B cell (primary cell): ENCODE measurements around the gene SLC4A2. TPM values are rescaled to one million over a fixed set of nuclear protein-coding genes. Genes with fewer than 3 reads are reported as not detected.

ENCODE experiments used
- ATAC-seq: fragments of 200-7000 bp; cut with Tn5 transposase; one replicate; pipeline ENCODE4 v1.10.0; 2021; ENCODE audit warnings: low read depth, mild to moderate bottlenecking, moderate number of reproducible peaks, moderate library complexity
- CTCF ChIA-PET: fragments of 350-600 bp; sonication (Branson Sonifier 250); formaldehyde crosslinking; loops from one replicate; lab custom pipeline; 2021; ENCODE audit warnings: antibody characterized with exemption, inconsistent platforms; lab: Charles Lee
- POLR2A ChIA-PET: fragments of 350-600 bp; sonication (Branson Sonifier 250); formaldehyde crosslinking; loops from one replicate; lab custom pipeline; 2021; ENCODE audit warnings: antibody characterized with exemption; lab: Charles Lee
- DNase-seq: peaks from one replicate; pipeline ENCODE4 v3.0.0; 2013
- H2AFZ ChIP-seq: 2 replicates; pipeline ENCODE4 v1.6.1; 2012; ENCODE audit warnings: mild to moderate bottlenecking, low read depth, low read length; ENCODE audit not compliant: insufficient read depth, poor library complexity, severe bottlenecking
- H3K27ac ChIP-seq, 2 donors: 1 replicate in 1 of 2; 2 replicates in 1 of 2; pipeline ENCODE4 v1.5.1; 2012 to 2013; ENCODE audit warnings: low read length in 2 of 2, mild to moderate bottlenecking in 2 of 2, moderate library complexity in 1 of 2
- H3K27me3 ChIP-seq, 4 experiments: fragments of 200-600 bp in 1 of 4; sonication (generic) in 1 of 4; replicated peaks in 1 of 4; 1 replicate in 2 of 4; 2 replicates in 2 of 4; pipeline versions ENCODE4 v1.6.1 to v1.7.0; 2013 to 2016; ENCODE audit warnings: low read length in 3 of 4, mild to moderate bottlenecking in 2 of 4, mixed read lengths in 1 of 4, moderate library complexity in 1 of 4; ENCODE audit not compliant: insufficient read depth in 4 of 4, control insufficient read depth in 3 of 4; ENCODE audit errors: control extremely low read depth in 1 of 4
- H3K36me3 ChIP-seq, 2 experiments: replicated peaks in 1 of 2; 1 replicate in 1 of 2; 2 replicates in 1 of 2; pipeline versions ENCODE4 v1.6.1 to v1.7.1; 2013; ENCODE audit warnings: low read length in 1 of 2; ENCODE audit not compliant: insufficient read depth in 2 of 2, control insufficient read depth in 1 of 2; ENCODE audit errors: control extremely low read depth in 1 of 2, extremely low read depth in 1 of 2
- H3K4me1 ChIP-seq, 2 donors: fragments of 200-600 bp in 1 of 2; sonication (generic) in 1 of 2; 1 replicate in 1 of 2; 2 replicates in 1 of 2; pipeline versions ENCODE4 v1.5.1 to v1.6.1; 2013 to 2017; ENCODE audit warnings: low read length in 2 of 2; ENCODE audit not compliant: control insufficient read depth in 2 of 2, insufficient read depth in 2 of 2
- H3K4me2 ChIP-seq: replicated peaks from 2 replicates; pipeline ENCODE3; 2012; ENCODE audit warnings: mild to moderate bottlenecking, low read depth, low read length; ENCODE audit not compliant: poor library complexity, severe bottlenecking
- H3K4me3 ChIP-seq, 5 experiments: fragments of 200-600 bp in 1 of 5; sonication (generic) in 1 of 5; 1 replicate in 3 of 5; 2 replicates in 2 of 5; pipeline versions ENCODE4 v1.5.1 to v1.7.0; 2011 to 2016; ENCODE audit warnings: low read length in 4 of 5, mild to moderate bottlenecking in 4 of 5, low read depth in 2 of 5, control low read depth in 1 of 5, moderate library complexity in 1 of 5; ENCODE audit not compliant: insufficient read depth in 1 of 5; ENCODE audit errors: control extremely low read depth in 1 of 5, extremely low read depth in 1 of 5
- H3K79me2 ChIP-seq: fragments of 200-600 bp; sonication (generic); one replicate; pipeline ENCODE4 v1.6.0; 2016; ENCODE audit warnings: low read length; ENCODE audit not compliant: control insufficient read depth, insufficient read depth
- H3K9ac ChIP-seq: fragments of 200-600 bp; sonication (generic); 2 replicates; pipeline ENCODE4 v1.6.1; 2017; ENCODE audit warnings: mild to moderate bottlenecking, low read length, moderate library complexity
- H3K9me3 ChIP-seq, 3 donors: one replicate each; pipeline versions ENCODE4 v1.6.1 to v1.7.1; 2013; ENCODE audit warnings: low read length in 2 of 3; ENCODE audit not compliant: control insufficient read depth in 2 of 3, insufficient read depth in 1 of 3; ENCODE audit errors: control extremely low read depth in 1 of 3
- H4K20me1 ChIP-seq: 2 replicates; pipeline ENCODE4 v1.6.0; 2012; ENCODE audit warnings: mild to moderate bottlenecking, low read length; ENCODE audit not compliant: insufficient read depth, control insufficient read depth, poor library complexity, severe bottlenecking
- H3K27ac Mint-ChIP-seq: one replicate; pipeline ENCODE4 v1.8.0; 2021; ENCODE audit warnings: mixed read lengths
- H3K27me3 Mint-ChIP-seq: one replicate; pipeline ENCODE4 v1.8.0; 2021; ENCODE audit warnings: mixed read lengths
- H3K4me1 Mint-ChIP-seq: one replicate; pipeline ENCODE4 v1.8.0; 2021; ENCODE audit warnings: mixed read lengths
- H3K4me3 Mint-ChIP-seq: one replicate; pipeline ENCODE4 v1.8.0; 2021; ENCODE audit warnings: mixed read lengths
- H3K9me3 Mint-ChIP-seq: one replicate; pipeline ENCODE4 v1.8.0; 2022; ENCODE audit warnings: mixed read lengths; ENCODE audit not compliant: insufficient read depth
- EZH2 ChIP-seq: IDR thresholded peaks from 2 replicates; pipeline ENCODE4 v1.6.1; 2012; ENCODE audit warnings: borderline replicate concordance, low read depth, mild to moderate bottlenecking, moderate library complexity, low read length; ENCODE audit not compliant: insufficient read depth, poor library complexity, severe bottlenecking
- WGBS: methylation state at CpG from one replicate; pipeline ENCODE4 v1.1.5; 2013; ENCODE audit warnings: missing lambda C conversion rate; ENCODE audit not compliant: insufficient coverage; 5-methylcytosine and 5-hydroxymethylcytosine counted together
- intact Hi-C: fragments of 100-400 bp; cut with micrococcal nuclease; formaldehyde crosslinking; loops from one replicate; pipeline ENCODE4 v1.10.0; 2022
- polyA plus RNA-seq: library from polyadenylated mRNA; depleted of rRNA; stranded (reverse); fragments of >200 nt; gene quantifications from 2 replicates; pipeline ENCODE4 v1.2.3, GENCODE V29; 2012
- total RNA-seq, 2 donors: library from RNA; stranded (reverse); fragments of 120-200 nt in 1 of 2; gene quantifications; 1 replicate in 1 of 2; 2 replicates in 1 of 2; pipeline versions ENCODE4 v1.2.3 to v1.2.4, GENCODE V29; 2013 to 2022
- TF ChIP-seq, protein P1 (sequence below): fragments of 200-600 bp; IDR thresholded peaks from one replicate; pipeline ENCODE4 v1.8.0; 2022; ENCODE audit warnings: antibody characterized with exemption, mild to moderate bottlenecking

The SLC4A2 gene
- total and polyA plus RNA-seq, 2 donors (not counting 1 experiment from before 2014, with no cell fraction given) = 82.8 to 113 TPM

GRCh38 chr7:151070574-151070960 lies 11.2 kb downstream of the SLC4A2 start:
- Histone ChIP-seq H3K4me2 (no peak overlapping the region), H3K36me3 (peaks cover 0 to 36% of the 10 kb centered on the region in 2 experiments), H3K27me3 (no peaks in the 10 kb centered on the region), H3K9ac (no peak overlapping the region), H4K20me1 (no peaks in the 10 kb centered on the region), H3K4me3 (no peak overlapping the region), H3K4me1 (no peaks in the 10 kb centered on the region), H2AFZ (no peak overlapping the region), H3K9me3 (no peaks in the 10 kb centered on the region), H3K27ac (no peak overlapping the region), H3K79me2 (no peaks in the 10 kb centered on the region)
- TF ChIP-seq, protein P1, sequence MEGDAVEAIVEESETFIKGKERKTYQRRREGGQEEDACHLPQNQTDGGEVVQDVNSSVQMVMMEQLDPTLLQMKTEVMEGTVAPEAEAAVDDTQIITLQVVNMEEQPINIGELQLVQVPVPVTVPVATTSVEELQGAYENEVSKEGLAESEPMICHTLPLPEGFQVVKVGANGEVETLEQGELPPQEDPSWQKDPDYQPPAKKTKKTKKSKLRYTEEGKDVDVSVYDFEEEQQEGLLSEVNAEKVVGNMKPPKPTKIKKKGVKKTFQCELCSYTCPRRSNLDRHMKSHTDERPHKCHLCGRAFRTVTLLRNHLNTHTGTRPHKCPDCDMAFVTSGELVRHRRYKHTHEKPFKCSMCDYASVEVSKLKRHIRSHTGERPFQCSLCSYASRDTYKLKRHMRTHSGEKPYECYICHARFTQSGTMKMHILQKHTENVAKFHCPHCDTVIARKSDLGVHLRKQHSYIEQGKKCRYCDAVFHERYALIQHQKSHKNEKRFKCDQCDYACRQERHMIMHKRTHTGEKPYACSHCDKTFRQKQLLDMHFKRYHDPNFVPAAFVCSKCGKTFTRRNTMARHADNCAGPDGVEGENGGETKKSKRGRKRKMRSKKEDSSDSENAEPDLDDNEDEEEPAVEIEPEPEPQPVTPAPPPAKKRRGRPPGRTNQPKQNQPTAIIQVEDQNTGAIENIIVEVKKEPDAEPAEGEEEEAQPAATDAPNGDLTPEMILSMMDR = no peak
- TF ChIP-seq EZH2 = no peak
- Mint-ChIP-seq H3K27me3 (no peaks in the 10 kb centered on the region), H3K4me1 (no peaks in the 10 kb centered on the region), H3K9me3 (no peaks in the 10 kb centered on the region), H3K4me3 (no peak overlapping the region), H3K27ac (no peak overlapping the region)
- CTCF ChIA-PET = no interaction called here
- no peak for ATAC-seq
- DNase-seq = no peak
- POLR2A ChIA-PET = no interaction called here
- intact Hi-C loops = no loop called here
- 97% methylated on average over 15 of the region's 15 CpGs for WGBS

- Mint-ChIP-seq H3K4me3 (no peak overlapping the region), H3K27ac (no peak overlapping the region), H3K27me3 (no peaks in the 10 kb centered on the region), H3K9me3 (no peaks in the 10 kb centered on the region), H3K4me1 (no peaks in the 10 kb centered on the region)
- DNase-seq (no peak), ATAC-seq (no peak)
- Histone ChIP-seq H3K4me1 (no peaks in the 10 kb centered on the region), H3K27ac (no peak overlapping the region), H3K9me3 (no peaks in the 10 kb centered on the region), H3K36me3 (peaks cover 0 to 42% of the 10 kb centered on the region in 2 experiments), H2AFZ (no peak overlapping the region), H3K79me2 (no peaks in the 10 kb centered on the region), H3K4me3 (no peak overlapping the region), H3K9ac (no peak overlapping the region), H4K20me1 (no peaks in the 10 kb centered on the region), H3K4me2 (no peak overlapping the region), H3K27me3 (no peaks in the 10 kb centered on the region)
- TF ChIP-seq EZH2 = no peak
- TF ChIP-seq, protein P1 = no peak
- WGBS = 96% methylated on average over 39 of the region's 39 CpGs
- intact Hi-C loops = no loop called here
- CTCF ChIA-PET = interaction anchor here (1.0 to 1.2 kb wide), 3 partner anchors 18 to 86 kb away, joined by 3 read pairs; no protein-coding TSS in a partner anchor
- POLR2A ChIA-PET = no interaction called here
These were observed 11.9 kb downstream of the SLC4A2 start for GRCh38 chr7:151071032-151071866.
